NB4 (cell line): ENCODE measurements around the gene FGF2.

Experiments
- CTCF ChIP-seq: IDR thresholded peaks from one replicate; pipeline ENCODE4 v1.5.1; 2012; ENCODE audit warnings: low read depth, low read length
- MAX ChIP-seq: IDR thresholded peaks from 2 replicates; pipeline ENCODE4 v1.6.1; 2011; ENCODE audit warnings: low read depth, low read length
- MYC ChIP-seq: IDR thresholded peaks from 2 replicates; pipeline ENCODE4 v1.6.1; 2011; ENCODE audit warnings: low read depth, low read length
- POLR2A ChIP-seq: IDR thresholded peaks from 2 replicates; pipeline ENCODE4 v1.6.1; 2011; ENCODE audit warnings: mild to moderate bottlenecking; ENCODE audit not compliant: insufficient read length; ENCODE audit errors: extremely low read depth

- TF ChIP-seq POLR2A (no peak), CTCF (no peak), MAX (no peak), MYC (no peak)
Observed at GRCh38 chr4:122914938-122915337, 88.3 kb downstream of the FGF2 start.
